ENCODE data around the gene BRD7. TPM values are rescaled to one million over a fixed set of nuclear protein-coding genes. Genes with fewer than 3 reads are reported as not detected.

The BRD7 gene
- total and polyA plus RNA-seq, 2 of the 13 experiments (the other 11 are each of a cell fraction or from before 2014, with no cell fraction given), result 82.3 to 149 TPM

- TF ChIP-seq E2F2 (CRISPR knock-in tag; IDR thresholded peaks at IDR 0.05; ENCODE audit: borderline replicate concordance) (no peak), MXD1 (CRISPR knock-in tag; IDR thresholded peaks at IDR 0.05) (peak; percentile 52), ZNF350 (CRISPR knock-in tag; IDR thresholded peaks at IDR 0.05; ENCODE audit: borderline replicate concordance, low read depth) (peak; percentile 69; the same call in 1 of the 2 replicates), FOSL1 (CRISPR knock-in tag; IDR thresholded peaks at IDR 0.05; ENCODE audit: borderline replicate concordance) (no peak), HOXA5 (CRISPR knock-in tag; IDR thresholded peaks at IDR 0.05) (no peak), REL (CRISPR knock-in tag; conservative IDR thresholded peaks at IDR 0.05) (no peak), PRDM10 (CRISPR knock-in tag; IDR thresholded peaks at IDR 0.05; ENCODE audit: low read depth) (no peak), SMAD1 (CRISPR knock-in tag; IDR thresholded peaks at IDR 0.05; ENCODE audit: borderline replicate concordance, low read depth) (no peak), ZFP36L2 (CRISPR knock-in tag; IDR thresholded peaks at IDR 0.05) (no peak), MED8 (CRISPR knock-in tag; IDR thresholded peaks at IDR 0.05; ENCODE audit: insufficient replicate concordance) (no peak), FIP1L1 (IDR thresholded peaks at IDR 0.05; ENCODE audit: borderline replicate concordance, insufficient read depth, low read depth, low read length) (no peak), ZNF432 (CRISPR knock-in tag; IDR thresholded peaks at IDR 0.05; ENCODE audit: borderline replicate concordance) (no peak), ZNF704 (CRISPR knock-in tag; IDR thresholded peaks at IDR 0.05; ENCODE audit: borderline replicate concordance) (no peak), ZKSCAN5 (CRISPR knock-in tag; IDR thresholded peaks at IDR 0.05) (no peak), TIGD3 (CRISPR knock-in tag; IDR thresholded peaks at IDR 0.05; ENCODE audit: borderline replicate concordance) (no peak), ZFP1 (CRISPR knock-in tag; IDR thresholded peaks at IDR 0.05) (no peak), ZNF639 (CRISPR knock-in tag; conservative IDR thresholded peaks at IDR 0.05) (no peak)
Measured at GRCh38 chr16:50371936-50372595, 3.3 kb upstream of the BRD7 start (continued).

All from HepG2 (cell line).